Testis (tissue), 2 donors: ENCODE results near the gene MAPK12.

Source experiments
- POLR2A ChIP-seq: fragments of 450-650 bp; IDR thresholded peaks from one replicate; pipeline ENCODE4 v1.6.1; 2017; ENCODE audit warnings: antibody characterized with exemption, mild to moderate bottlenecking, moderate library complexity
- TF ChIP-seq, protein P1 (sequence below), 3 experiments: fragments of 450-650 bp in 2 of 3; fragments of 200-600 bp in 1 of 3; sonication (generic) in 1 of 3; IDR thresholded peaks; one replicate each; pipeline ENCODE4 v1.5.1; 2016 to 2019; ENCODE audit warnings: antibody characterized with exemption in 3 of 3, mild to moderate bottlenecking in 2 of 3, moderate library complexity in 1 of 3

DNA sequence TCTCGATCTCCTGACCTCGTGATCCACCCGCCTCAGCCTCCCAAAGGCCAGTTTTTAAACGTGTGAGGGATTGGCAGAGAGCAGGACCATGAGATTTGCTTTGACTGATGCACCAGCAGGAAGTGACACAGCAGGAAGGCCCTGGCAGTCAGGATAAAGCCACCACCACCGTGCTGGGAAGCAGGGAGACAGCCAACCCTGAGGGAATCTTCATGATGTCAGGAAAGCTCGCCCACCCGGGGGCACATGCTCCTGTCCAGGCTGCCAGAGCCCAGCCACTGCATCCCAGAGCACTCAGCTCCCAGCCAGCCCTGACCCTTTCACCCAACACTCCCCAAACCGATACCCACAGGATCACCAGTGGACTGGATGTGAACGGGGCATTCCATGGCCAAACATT, 22.7 kb downstream of the MAPK12 start:
- TF ChIP-seq, protein P1, sequence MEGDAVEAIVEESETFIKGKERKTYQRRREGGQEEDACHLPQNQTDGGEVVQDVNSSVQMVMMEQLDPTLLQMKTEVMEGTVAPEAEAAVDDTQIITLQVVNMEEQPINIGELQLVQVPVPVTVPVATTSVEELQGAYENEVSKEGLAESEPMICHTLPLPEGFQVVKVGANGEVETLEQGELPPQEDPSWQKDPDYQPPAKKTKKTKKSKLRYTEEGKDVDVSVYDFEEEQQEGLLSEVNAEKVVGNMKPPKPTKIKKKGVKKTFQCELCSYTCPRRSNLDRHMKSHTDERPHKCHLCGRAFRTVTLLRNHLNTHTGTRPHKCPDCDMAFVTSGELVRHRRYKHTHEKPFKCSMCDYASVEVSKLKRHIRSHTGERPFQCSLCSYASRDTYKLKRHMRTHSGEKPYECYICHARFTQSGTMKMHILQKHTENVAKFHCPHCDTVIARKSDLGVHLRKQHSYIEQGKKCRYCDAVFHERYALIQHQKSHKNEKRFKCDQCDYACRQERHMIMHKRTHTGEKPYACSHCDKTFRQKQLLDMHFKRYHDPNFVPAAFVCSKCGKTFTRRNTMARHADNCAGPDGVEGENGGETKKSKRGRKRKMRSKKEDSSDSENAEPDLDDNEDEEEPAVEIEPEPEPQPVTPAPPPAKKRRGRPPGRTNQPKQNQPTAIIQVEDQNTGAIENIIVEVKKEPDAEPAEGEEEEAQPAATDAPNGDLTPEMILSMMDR (IDR thresholded peaks at IDR 0.05) = no peak
- no peak for TF ChIP-seq POLR2A
